Measurements from ENCODE around the gene CDPF1. TPM values are rescaled to one million over a fixed set of nuclear protein-coding genes. Genes with fewer than 3 reads are reported as not detected.

Gene CDPF1
- total RNA-seq, 1 experiment from 2014 or later = 11.2 TPM

DNA sequence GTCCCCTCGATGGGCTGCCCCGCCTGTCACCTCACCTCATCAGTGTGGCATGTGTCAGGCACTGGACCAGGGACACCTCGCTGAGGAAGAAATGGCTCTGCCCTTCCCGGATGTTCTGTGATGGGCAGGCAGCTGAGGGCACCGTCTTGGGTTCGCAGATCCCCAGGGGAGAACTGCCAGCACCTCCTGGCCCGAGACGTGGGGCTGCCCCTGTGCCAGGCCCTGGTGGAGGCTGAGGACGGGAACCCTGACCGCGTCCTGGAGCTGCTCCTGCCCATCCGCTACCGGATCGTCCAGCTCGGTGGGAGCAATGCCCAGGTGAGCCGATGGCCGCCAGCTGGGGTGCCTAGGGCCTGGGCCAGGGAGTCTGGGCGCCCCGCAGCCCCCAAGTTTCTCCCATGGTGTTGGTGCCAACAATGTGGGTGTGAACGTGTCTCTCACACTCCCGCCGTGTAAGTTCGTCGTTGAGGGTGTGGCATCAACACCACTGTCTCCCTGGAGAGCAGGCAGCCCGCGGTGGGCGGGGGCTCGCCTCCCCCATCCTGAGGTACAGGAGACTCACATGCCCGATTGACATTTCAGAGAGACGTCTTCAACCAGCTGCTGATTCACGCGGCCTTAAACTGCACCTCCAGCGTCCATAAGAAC, 39.3 kb upstream of the CDPF1 start:
- H3K27ac ChIP-seq (ENCODE audit: low read length) = no peak overlapping the region
- no TSS peak for BruUV-seq (replicated peaks)
- in situ Hi-C loops (cut with HindIII; ENCODE audit: low pct_unique_long_range_greater_than_20kb, low sequenced_read_pairs) (no loop called here), intact Hi-C loops (cut with micrococcal nuclease; ENCODE audit: unreplicated experiment) (no loop called here)
- H3K4me3 ChIP-seq (ENCODE audit: low read depth in 2 of 2, low read length in 2 of 2) = no peak overlapping the region
- TF ChIP-seq POLR2AphosphoS5 (IDR thresholded peaks at IDR 0.05; ENCODE audit: low read depth, low read length) (no peak), TCF7L2 (IDR thresholded peaks at IDR 0.05; ENCODE audit: low read depth, low read length) (no peak), SIN3A (IDR thresholded peaks at IDR 0.05; ENCODE audit: borderline replicate concordance, insufficient read depth, low read depth, low read length) (no peak)
- TF ChIP-seq, protein P1, sequence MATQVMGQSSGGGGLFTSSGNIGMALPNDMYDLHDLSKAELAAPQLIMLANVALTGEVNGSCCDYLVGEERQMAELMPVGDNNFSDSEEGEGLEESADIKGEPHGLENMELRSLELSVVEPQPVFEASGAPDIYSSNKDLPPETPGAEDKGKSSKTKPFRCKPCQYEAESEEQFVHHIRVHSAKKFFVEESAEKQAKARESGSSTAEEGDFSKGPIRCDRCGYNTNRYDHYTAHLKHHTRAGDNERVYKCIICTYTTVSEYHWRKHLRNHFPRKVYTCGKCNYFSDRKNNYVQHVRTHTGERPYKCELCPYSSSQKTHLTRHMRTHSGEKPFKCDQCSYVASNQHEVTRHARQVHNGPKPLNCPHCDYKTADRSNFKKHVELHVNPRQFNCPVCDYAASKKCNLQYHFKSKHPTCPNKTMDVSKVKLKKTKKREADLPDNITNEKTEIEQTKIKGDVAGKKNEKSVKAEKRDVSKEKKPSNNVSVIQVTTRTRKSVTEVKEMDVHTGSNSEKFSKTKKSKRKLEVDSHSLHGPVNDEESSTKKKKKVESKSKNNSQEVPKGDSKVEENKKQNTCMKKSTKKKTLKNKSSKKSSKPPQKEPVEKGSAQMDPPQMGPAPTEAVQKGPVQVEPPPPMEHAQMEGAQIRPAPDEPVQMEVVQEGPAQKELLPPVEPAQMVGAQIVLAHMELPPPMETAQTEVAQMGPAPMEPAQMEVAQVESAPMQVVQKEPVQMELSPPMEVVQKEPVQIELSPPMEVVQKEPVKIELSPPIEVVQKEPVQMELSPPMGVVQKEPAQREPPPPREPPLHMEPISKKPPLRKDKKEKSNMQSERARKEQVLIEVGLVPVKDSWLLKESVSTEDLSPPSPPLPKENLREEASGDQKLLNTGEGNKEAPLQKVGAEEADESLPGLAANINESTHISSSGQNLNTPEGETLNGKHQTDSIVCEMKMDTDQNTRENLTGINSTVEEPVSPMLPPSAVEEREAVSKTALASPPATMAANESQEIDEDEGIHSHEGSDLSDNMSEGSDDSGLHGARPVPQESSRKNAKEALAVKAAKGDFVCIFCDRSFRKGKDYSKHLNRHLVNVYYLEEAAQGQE (IDR thresholded peaks at IDR 0.05; ENCODE audit: insufficient read depth in 1 of 2, low read depth in 2 of 2, low read length in 1 of 2) = no peak
- TF ChIP-seq, protein P2, sequence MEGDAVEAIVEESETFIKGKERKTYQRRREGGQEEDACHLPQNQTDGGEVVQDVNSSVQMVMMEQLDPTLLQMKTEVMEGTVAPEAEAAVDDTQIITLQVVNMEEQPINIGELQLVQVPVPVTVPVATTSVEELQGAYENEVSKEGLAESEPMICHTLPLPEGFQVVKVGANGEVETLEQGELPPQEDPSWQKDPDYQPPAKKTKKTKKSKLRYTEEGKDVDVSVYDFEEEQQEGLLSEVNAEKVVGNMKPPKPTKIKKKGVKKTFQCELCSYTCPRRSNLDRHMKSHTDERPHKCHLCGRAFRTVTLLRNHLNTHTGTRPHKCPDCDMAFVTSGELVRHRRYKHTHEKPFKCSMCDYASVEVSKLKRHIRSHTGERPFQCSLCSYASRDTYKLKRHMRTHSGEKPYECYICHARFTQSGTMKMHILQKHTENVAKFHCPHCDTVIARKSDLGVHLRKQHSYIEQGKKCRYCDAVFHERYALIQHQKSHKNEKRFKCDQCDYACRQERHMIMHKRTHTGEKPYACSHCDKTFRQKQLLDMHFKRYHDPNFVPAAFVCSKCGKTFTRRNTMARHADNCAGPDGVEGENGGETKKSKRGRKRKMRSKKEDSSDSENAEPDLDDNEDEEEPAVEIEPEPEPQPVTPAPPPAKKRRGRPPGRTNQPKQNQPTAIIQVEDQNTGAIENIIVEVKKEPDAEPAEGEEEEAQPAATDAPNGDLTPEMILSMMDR (IDR thresholded peaks at IDR 0.05) = no peak
- no peak for DNase-seq (ENCODE audit: low read depth, low spot score)
- ATAC-seq = no peak
- H3K27me3 ChIP-seq (ENCODE audit: control insufficient read depth, insufficient read depth, low read length) = no peaks in the 10 kb centered on the region
- H3K9me3 ChIP-seq (ENCODE audit: control insufficient read depth, insufficient read depth, low read depth, low read length) = no peaks in the 10 kb centered on the region
- ChIA-PET CTCF (no interaction called here), POLR2A (no interaction called here)
- H3K36me3 ChIP-seq (ENCODE audit: control insufficient read depth, insufficient read depth, low read length) = no peaks in the 10 kb centered on the region
- no peaks in the 10 kb centered on the region for H3K4me1 ChIP-seq (ENCODE audit: control insufficient read depth, insufficient read depth, low read length)

DNA sequence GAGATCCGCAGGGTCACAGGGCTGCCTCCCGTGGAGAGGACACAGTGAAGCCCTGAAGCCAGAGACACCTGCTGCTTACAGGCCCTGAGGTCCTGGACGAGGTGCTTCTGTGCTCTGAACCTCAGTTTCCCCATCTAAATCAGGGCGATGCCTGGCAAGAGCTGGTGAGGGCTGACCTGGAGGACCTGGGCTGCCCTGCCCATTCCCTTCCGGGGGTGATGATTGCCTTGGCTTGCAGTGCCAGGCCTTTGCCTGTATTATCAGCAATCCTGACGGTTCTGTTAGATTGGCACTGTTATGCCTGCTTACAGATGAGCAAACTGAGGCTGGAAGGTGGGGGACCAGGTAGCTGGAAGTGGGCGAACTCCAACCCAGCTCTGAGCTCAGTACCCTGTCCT, 38.8 kb upstream of the CDPF1 start:
- no peak for DNase-seq (ENCODE audit: low read depth, low spot score)
- H3K36me3 ChIP-seq (ENCODE audit: control insufficient read depth, insufficient read depth, low read length) = no peaks in the 10 kb centered on the region
- ChIA-PET POLR2A (no interaction called here), CTCF (no interaction called here)
- no peaks in the 10 kb centered on the region for H3K27me3 ChIP-seq (ENCODE audit: control insufficient read depth, insufficient read depth, low read length)
- no peak overlapping the region for H3K4me3 ChIP-seq (ENCODE audit: low read depth in 2 of 2, low read length in 2 of 2)
- no TSS peak for BruUV-seq (replicated peaks)
- intact Hi-C loops (cut with micrococcal nuclease; ENCODE audit: unreplicated experiment) (no loop called here), in situ Hi-C loops (cut with HindIII; ENCODE audit: low pct_unique_long_range_greater_than_20kb, low sequenced_read_pairs) (no loop called here)
- H3K27ac ChIP-seq (ENCODE audit: low read length) = no peak overlapping the region
- no peak for TF ChIP-seq POLR2AphosphoS5 (IDR thresholded peaks at IDR 0.05; ENCODE audit: low read depth, low read length)
- TF ChIP-seq TCF7L2 (IDR thresholded peaks at IDR 0.05; ENCODE audit: low read depth, low read length) = no peak
- TF ChIP-seq, protein P1 (IDR thresholded peaks at IDR 0.05; ENCODE audit: insufficient read depth in 1 of 2, low read depth in 2 of 2, low read length in 1 of 2) = no peak
- TF ChIP-seq, protein P2 (IDR thresholded peaks at IDR 0.05) = no peak
- TF ChIP-seq SIN3A (IDR thresholded peaks at IDR 0.05; ENCODE audit: borderline replicate concordance, insufficient read depth, low read depth, low read length) = no peak
- H3K4me1 ChIP-seq (ENCODE audit: control insufficient read depth, insufficient read depth, low read length) = no peaks in the 10 kb centered on the region
- ATAC-seq = no peak
- no peaks in the 10 kb centered on the region for H3K9me3 ChIP-seq (ENCODE audit: control insufficient read depth, insufficient read depth, low read depth, low read length)

All from Panc1 (cell line).